ENCODE results near the gene DIO1.

The DIO1 gene

DNA sequence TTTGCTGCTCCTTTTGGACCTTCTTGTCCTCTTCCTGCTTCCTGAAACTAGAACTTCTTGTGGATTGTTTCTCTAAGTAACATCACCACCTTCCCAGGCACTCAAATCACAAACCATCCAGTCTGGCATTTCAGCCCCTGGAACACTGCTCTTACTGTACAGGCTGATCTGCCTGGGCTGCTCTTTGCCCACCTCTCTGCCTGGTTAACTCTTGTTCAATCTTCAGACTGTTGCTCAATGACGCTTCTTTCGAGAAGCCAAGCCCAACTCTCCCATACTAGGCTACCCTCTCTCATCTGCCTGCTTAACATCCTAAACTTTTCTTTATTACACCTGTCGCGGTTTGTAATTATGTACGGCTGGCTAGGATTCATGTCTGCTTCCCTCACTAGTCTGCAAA lies 657 bp downstream of the DIO1 start:
- no peak for DNase-seq (ENCODE audit: low read depth, low spot score)

DNA sequence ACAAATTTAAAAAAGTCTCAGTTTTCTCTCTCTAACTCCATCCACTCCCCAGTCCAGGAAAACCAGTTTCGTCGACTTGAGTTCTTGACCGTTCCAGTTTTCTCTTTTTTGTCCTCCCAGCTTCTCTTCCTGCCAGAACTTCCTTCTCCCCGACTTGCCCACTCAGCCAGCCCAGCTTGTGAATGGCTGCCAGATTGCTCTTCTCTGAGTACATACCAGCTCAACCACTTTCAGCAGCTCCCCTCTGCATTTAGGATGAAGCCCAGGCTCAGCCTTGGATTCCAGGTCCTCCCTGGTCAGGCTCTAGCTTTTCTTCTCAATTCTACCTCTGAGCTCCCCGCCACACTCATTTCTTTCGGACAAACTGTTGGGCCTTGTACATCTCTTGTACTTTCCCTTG lies 1.4 kb downstream of the DIO1 start:
- no peak for DNase-seq (ENCODE audit: low read depth, low spot score)

DNA sequence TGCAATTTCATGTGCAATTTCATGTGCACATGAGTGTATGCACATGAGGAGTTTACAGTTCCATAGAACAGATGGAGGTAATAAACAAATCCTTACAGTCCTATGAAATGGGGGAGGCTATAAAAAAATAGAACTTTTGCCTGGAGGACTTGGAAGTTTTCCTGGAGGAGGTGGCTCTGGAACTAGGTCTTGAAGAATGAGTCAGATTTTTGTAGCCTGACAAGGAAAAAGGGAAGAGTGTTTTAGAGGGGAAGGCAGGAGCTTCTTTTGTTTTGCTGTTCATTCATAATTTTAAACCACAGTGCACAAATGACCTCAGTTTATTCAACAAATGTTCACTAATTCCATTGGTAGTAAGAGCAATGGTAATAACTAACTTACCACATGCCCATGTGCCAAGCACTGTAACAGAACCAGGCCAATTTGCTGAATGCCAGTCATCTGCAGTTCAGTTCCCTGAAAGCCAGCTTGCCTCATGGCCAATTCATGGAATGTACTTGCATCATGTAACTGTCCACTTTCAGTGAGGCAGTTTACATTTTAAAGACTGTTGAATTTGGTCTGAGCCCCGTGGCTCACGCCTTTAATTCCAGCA lies 2.7 kb downstream of the DIO1 start:
- DNase-seq (ENCODE audit: low read depth, low spot score) = no peak

DNA sequence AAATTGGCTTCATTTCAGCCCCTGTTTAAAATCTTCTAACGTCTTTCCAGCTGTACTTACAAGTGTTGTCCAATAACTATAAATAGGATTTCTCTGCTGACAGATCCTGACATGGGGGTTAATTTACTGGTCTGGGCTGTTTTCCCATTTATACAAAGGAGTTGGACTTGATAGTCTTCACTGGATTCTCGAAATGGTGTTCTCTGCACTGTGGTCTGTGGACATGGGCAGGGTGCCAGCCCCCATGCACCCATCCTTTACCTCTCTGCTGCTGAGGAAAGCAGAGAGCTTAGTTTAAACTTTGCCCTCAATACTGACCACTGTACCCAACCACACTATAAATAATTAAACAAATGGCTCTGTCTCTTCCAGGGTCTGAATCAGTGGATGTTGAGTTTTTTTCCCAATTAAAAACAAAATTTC lies 5.2 kb downstream of the DIO1 start:
- no peak for DNase-seq (ENCODE audit: low read depth, low spot score)

DNA sequence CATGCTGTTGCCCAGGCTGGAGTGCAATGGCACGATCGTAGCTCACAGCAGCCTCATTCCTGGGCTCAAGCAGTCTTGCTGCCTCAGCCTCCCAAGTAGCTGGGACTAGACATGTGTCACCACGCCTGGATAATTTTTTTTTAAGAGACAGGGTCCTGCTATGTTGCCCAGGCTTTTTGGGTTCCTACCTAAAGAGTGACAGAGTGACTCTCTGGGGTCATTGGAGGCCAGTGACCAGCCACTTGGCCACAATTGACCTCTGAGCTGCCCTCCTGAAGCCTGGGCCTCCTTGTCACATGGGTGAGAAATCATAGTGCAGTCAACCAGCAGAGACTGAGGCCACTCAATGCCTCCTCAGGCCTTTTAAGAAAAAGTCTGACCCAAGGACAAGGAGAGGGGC lies 5.7 kb downstream of the DIO1 start:
- no peak for DNase-seq (ENCODE audit: low read depth, low spot score)

DNA sequence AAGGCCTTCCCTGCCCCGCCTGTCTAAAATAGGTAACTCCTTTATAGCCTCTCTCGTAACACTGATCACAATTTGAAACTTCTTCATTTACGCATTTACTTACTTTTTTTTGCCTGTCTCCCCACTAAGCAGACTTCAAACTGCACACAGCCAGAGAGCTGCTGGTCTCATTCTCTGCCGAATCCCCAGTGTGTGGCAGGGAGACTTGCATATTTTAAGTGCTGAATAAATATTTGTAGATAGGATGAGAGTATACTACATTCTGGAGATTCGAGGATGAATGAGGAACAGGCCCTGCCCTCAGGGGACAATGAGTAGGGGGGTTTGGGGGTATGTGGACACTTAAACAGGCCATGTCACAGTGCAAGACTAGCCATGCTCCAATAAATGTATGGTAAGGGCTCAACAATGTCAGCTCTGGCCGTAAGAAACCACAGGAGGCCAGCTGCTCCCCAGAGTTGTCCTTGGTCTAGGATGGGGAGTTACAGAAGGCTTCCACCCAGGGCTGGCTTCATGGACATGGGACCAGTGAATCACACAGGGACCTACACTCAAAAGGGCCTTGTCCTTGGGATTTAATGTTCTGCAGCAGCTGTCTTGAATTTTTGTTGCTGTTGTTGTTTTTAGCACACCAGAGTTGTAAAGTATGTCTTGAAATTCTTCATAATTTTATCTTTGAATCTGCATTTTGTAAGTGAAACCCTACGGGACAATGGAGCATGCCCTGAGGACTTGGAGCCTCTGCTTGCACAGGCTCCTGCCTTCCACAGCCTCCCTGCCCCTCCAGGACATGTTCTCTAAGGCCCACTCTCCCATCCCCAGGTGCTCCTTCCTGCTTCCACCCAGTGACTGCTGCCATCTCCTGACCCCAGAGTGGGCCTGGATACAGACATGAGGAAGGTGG lies 8.5 kb downstream of the DIO1 start:
- no peak for DNase-seq (ENCODE audit: low read depth, low spot score)

DNA sequence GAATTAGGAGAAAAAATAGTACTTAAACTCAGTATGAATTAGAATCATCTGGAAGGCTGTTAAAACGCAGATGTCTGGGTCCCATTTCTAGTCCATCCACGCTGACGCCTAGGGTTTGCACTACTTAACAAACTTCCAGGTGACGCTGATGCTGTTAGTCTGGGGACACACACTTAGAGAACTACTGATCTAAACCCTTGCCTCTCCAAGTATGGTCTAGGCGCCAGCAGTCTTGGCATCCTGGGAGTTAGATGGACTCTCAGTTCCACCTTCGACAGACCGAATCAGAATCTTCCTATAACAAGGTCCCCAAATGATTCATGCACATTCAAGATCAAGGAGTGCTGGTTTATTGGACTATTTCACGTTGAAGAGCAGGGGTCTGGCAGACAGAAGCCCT lies 11.5 kb downstream of the DIO1 start:
- no peak for DNase-seq (ENCODE audit: low read depth, low spot score)

DNA sequence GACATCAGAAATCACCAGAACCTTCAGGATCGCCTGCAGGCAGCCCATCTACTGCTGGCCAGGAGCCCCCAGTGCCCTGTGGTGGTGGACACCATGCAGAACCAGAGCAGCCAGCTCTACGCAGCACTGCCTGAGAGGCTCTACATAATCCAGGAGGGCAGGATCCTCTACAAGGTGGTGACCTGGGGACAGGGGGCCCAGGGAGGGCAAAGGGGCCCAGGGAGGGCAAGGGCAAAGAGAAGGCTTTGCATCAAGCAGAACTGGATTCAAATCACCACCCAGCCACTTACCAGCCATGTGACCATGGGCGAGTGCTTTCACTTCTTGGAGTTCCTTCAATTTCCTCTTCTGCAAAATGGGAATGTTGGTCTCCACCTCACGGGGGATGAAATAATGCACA lies 12.1 kb downstream of the DIO1 start:
- no peak for DNase-seq (ENCODE audit: low read depth, low spot score)

DNA sequence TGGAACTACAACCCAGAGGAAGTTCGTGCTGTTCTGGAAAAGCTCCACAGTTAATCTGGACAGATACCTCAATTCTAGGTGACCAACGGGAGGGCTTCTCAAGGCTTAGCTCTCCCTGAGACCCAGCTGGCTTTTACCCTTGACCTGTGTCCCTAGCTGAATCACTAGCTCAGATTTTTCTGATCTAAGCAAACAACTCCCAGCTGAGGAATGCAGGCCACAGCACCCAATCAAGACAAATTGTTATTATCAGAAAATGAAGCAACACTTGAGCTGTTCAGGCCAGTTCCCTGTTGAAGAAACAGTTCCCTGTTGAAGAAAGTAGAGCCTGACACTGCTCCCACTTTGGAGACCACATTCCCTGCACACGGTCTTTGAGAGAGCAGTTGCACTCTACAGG lies 16.0 kb downstream of the DIO1 start:
- DNase-seq (ENCODE audit: low read depth, low spot score) = no peak

DNA sequence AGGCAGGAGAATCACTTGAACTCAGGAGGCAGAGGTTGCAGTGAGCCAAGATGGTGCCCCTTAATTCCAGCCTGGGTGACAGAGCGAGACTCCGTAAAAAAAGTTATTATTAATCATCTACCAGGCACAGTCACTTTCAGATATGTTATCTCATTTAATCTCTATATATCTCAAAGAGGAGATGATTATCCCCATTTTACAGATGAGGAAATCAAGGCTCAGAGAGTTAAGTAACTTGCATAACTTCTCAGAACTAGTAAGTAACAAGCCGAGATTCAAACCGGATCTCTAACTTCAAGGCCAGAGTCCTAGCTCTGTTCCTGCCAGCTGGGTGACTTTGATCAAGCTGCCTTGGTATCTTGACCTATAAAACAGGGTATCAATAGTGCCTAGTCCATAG lies 17.5 kb downstream of the DIO1 start:
- no peak for DNase-seq (ENCODE audit: low read depth, low spot score)

DNA sequence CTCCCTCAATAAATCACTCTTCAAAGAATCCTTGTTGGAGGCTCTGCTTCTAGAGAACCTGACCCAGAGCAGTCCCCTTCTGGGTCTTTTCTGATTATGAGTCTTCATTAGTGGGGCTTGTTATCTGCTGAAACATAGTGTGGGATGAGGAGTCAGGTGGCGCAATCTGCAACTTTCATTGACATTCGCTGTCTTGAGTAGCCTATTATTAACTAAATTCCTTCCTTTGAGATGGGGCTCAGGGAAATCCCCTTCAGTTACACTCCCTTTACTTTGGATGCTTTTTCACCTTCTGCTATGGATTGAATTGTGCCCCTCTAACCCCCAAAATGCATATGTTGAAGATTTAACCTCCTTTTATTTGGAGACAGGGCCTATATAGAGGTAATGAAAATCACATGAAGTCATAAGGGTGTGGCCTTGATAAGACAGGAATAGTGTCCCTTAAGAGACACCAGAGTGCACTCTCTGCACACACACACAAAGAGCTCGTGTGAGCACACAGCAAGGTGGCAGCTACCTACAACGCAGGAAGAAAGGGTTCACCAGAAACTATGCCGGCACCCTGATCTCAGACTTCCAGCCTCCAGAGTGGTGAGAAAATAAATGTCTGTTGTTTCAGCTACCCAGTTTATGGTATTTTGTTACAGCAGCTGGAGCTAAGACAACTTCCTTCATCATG lies 19.5 kb downstream of the DIO1 start:
- DNase-seq (ENCODE audit: low read depth, low spot score) = no peak

DNA sequence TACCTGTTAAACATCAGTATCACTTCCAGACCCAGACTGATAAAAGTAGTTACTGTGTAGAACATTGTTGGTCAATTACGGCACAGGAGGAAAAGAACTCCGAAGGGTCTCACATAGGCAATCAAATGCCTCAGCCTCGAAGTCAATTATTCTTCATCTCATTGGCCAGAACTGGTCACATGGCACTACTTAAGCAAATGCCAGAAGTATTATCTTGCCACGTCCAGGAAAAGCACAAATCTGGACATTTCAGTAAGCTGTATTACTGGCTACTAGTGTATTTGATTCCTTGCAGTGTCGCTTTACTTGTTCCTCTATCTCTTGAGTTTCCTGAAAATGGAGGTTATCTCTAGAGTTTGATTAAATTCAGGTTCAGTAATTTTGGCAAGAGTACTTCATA lies 24.4 kb downstream of the DIO1 start:
- DNase-seq (ENCODE audit: low read depth, low spot score) = no peak

DNA sequence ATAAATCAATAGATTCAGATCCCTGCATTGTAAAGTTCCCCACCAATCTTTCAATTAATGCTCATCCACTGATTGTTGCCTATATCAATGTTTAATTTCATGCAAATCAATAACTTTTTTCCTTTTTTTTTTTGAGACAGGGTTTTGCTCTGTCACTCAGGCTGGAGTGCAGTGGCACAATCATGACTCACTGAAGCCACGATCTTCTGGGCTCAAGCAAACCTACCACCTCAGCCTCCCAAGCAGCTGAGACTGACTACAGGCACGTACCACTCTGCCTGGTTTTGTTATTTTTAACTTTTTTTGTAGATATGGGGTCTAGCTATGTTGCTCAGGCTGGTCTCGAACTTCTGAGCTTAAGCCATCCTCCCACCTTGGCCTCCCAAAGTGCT lies 25.7 kb downstream of the DIO1 start:
- no peak for DNase-seq (ENCODE audit: low read depth, low spot score)

DNA sequence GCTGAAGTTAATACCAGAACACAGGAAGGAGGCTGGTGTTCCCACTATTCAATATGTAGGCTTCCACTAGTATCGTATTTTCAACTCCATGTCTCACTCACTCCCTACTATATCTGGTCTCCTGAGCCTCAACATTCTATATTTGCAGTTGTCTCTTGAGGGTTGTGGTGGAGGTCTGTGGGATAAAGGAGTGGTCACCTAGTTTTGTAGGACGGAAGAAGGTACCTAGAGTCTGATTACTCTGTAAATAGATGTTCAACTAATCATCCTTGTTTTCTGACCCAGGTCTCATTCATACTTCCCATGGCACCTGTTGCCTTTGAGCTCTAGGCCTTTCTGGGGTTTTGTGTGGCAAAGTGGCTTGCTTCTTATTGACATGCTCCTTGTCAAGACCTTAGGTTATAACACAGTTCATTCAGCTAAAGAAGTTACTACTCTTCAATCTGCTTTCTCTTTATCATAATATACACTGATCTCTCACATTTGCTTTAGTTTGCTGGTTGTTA lies 33.4 kb downstream of the DIO1 start:
- no peak for DNase-seq (ENCODE audit: low read depth, low spot score)

DNA sequence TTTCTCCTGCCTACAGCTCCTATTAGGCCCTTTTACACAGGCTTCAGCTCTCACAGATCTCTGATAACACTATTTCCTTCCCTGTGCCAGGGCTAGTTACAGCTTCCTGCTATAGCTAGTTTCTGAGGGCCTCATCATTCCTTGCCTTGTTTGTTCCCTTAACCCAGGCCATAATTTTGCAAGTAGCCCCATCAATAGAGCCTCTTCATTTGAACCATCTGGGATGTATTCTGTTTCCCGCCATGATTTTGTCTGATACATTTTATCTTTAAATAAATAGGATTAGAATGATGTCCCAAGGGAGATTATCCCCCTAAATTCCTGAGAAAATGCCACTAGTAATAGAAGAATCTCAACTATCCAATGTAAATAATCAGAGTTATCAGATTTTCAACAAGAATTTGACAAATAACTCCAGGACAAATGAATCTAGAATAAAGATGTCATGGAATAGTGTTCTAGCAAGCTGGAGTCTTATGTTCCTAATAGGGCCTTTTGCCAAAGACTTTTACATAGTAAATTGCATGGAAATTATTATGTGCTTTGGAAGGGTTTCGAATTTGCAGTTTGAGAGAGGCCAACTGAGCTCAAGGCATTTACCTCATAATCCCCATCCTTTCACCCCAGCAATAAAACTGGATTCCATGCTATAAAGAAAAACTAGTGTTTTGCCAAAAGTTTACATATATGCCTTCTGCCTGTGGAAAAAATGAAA lies 35.4 kb downstream of the DIO1 start:
- no peak for DNase-seq (ENCODE audit: low read depth, low spot score)

DNA sequence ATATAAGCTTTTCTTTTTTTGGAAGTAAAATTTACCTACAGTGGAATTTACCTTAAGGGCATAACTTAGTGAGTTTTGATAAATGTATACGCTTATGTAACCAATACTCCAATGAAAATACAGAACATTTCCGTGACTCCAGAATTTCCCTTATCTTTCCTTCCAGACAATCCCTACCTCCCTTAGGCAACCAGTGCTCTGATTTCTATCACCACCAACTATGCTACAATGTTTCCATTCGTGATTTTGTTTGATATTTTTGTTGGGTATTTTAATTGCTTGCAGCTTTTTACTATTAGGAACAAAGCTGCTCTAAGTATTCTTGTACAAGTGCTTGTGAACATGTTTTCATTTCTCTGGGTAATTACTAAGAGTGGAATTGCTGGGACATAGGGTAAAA lies 36.9 kb downstream of the DIO1 start:
- no peak for DNase-seq (ENCODE audit: low read depth, low spot score)

DNA sequence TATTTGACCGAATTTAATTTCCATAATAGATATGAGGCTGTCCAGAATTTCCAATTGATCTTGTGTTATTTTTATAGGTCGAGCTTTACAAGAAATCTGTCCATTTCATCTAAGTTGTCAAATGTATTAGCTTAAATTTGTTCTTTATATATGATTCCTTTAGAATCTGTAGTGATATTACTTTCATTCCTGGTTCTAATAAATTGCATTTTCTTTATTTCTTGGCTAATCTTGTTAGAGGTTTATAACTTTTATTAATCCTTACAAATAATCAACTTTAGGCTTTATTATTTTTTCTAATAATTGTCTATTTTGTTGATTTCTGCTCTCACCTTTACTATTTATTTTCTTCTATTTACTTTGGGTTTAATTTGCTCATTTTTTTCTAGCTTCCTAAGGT lies 37.5 kb downstream of the DIO1 start:
- DNase-seq (ENCODE audit: low read depth, low spot score) = no peak

DNA sequence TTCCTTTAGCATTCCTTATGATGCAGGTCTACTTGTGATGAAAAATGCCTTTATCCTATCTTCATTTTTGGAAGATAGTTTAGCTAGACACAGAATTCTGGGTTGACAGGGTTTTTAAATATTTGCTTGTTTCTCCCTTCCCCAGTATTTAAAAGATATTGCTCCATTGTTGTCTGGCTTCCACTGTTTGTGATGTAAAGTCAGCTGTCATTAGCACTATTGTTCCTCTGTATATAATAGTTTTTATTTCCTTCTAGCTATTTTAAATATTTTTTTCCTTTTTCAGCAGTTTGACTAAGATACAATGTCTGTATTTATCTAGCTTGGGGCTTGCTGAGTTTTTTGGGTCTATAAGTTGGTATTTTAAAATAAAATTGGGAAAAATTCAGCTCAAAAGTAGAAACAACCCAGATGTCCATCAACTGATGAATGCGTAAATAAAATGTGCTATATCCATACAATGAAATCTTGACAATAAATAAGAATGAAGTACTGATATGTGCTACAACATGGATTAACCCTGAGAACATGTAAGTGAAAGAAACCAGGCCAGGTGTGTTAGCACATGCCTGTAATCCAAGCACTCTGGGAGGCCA lies 40.3 kb downstream of the DIO1 start:
- no peak for DNase-seq (ENCODE audit: low read depth, low spot score)

DNA sequence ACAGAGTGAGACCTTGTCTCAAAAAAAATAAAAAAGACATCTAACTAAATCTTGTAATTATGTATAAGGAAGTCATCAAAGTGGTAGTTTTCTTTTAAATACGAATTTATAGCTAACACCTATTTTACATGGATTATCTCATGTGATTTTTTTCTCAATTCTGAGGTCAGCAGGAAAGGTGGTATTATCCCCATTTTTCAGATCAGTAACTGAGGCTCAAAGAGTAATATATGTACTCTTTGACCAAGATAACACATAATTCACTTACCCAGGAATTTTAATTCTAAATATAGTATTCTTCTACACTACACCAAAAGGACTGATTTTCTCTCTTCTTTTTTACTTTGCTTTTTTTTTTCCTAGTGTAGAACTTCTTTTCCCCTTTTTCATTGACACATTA lies 42.4 kb downstream of the DIO1 start:
- no peak for DNase-seq (ENCODE audit: low read depth, low spot score)

DNA sequence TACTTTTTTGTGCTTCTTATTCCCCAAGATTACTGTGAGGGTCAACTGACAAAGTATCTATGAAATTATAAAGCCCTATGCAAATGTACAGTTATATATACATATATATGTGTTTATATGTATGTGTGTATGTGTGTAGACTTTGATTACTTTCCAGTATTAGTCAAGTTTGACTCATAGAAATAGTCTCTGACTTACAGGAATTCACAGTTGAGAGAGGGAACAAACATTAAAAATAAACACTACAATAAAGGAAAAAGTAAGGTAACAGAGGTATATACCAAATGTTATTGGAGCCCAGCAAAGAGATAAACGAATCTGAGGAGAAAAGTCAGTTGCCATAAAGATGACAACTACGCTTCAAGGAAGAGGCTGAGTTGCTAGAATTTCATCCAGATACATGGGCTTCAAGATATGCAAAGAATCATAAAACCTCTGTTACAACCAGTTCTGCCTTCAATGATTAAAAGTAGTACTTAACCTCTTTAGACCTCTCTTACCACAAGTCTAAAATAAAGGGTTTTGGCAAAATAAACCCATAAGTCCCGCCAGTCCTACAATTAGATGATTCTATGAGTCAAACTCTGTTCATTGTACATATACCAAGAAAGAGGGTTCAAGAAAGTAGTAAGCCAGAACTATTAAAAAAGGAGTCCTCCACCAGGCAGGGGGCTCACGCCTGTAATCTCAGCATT lies 44.3 kb downstream of the DIO1 start:
- no peak for DNase-seq (ENCODE audit: low read depth, low spot score)
